TTC549 (cell line): ENCODE measurements around the gene TOPAZ1.
A peak's percentile ranks its signal among the peaks of the same experiment; 100 is the strongest.

Experiments
- FAIRE-seq: peaks from 2 replicates; lab custom pipeline; 2012; peaks lifted over from hg19 to GRCh38; lab: Jason Lieb, UNC

The TOPAZ1 gene

GRCh38 chr3:44241706-44242105, at the start of gene TOPAZ1:
TSS of gene TOPAZ1 (plus strand) at chr3:44241886. CDS start at chr3:44242054, 168 bp downstream.
- FAIRE-seq, result no peak

- no peak for FAIRE-seq
Observed at GRCh38 chr3:44198284-44199269, 43.1 kb upstream of the TOPAZ1 start.

GRCh38 chr3:44206261-44206660, 35.4 kb upstream of the TOPAZ1 start:
- no peak for FAIRE-seq

DNA sequence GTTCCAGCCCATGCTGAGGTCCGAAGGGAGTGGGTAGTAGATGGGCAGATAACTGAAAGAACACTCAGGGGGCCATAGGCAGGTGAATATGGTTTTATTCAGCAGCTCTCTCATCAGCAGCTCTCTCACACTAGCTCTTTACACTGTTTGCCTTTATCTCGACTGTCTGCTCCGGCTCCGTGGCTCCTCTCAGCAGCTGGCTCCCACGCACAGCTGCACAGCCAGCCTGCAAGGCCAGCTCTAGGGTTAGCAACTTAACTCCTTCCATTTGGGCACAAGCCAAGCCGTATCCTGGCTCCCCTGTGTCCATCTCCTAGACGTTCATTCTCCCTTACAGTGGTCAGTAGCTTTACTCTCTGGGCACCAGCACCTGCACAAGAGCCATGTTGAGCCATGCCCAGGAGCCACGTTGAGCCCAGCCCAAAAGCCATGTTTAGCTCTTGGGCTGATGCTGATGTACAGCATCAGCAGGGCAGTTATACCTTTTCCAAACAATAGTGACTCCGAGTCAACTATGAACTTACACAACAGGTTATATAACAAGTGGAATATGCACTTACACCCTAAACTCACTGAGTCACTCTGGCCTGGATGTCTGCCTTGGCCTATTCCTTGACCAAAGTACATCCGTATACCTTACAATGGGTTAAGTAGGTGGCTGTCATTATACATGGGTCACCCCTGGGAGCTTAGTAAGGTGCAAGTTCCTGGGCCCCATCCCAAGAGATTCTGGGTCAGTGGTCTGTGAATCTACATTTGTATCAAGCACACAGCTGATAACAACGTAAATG, 34.6 kb upstream of the TOPAZ1 start:
- FAIRE-seq, result no peak

GRCh38 chr3:44208086-44208485, 33.6 kb upstream of the TOPAZ1 start:
- no peak for FAIRE-seq

- no peak for FAIRE-seq
Observed at GRCh38 chr3:44208568-44208967, 33.1 kb upstream of the TOPAZ1 start.

DNA sequence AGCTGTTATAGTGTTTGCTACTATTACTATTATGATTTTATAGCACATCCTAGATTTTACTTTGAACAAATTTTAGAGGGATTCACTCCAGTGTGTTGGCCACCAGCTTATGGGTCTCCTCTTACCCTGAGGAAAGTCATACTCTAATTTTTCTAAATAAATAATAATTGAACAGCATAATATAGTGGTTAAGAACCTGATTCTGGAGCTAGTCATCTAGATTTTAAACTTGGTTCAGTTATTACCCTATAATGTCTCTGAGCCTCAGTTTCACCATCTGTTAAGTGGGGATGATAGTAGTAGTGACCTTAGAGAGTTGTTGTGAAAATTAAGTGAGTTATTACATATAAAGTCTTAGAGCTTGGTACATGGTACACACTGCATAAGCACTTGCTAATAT, 30.7 kb upstream of the TOPAZ1 start:
- FAIRE-seq, result no peak

GRCh38 chr3:44222337-44222736, 19.3 kb upstream of the TOPAZ1 start:
- no peak for FAIRE-seq

GRCh38 chr3:44223299-44223698, 18.4 kb upstream of the TOPAZ1 start:
- no peak for FAIRE-seq

GRCh38 chr3:44224131-44224530, 17.6 kb upstream of the TOPAZ1 start:
- no peak for FAIRE-seq

GRCh38 chr3:44226573-44226972, 15.1 kb upstream of the TOPAZ1 start:
- no peak for FAIRE-seq

- no peak for FAIRE-seq
Observed at GRCh38 chr3:44227632-44228031, 14.1 kb upstream of the TOPAZ1 start.

DNA sequence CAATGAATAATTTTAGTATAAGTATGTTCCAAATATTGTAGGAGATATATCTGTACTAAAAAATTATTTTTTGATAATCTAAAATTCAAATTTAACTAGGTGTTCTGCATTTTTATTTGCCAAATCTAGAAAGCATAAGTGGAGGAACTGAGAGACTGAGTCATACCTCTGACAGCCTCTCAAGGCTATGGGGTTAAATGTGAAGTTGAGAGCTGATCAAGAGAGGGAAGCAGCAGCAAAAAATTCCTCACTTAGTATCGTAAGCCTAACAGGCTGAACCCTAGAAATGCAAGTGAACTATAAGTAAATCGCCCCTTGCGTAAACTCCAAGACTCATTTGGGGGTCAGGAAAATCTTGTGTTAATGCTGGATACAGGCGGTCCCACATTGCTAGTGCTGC, 12.8 kb upstream of the TOPAZ1 start:
- FAIRE-seq, result no peak

DNA sequence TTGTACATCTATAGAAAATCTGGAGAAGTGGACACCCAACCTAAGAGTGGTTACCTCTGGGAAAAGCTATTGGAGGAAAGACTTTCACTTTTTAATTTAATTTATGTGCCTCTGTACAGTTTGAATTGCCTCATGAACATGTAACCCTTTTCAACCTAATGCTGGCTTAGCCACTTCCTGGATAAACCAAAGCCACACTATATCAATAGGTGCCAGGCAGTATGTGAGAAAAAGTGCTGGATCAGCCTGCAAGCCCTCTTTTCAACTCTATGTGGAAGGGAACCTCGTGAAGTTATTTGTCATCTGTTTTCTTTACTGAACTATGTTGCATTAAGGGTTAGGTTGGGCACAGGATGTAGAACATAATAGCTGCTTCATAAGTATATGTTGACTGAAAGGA, 9.3 kb upstream of the TOPAZ1 start:
- FAIRE-seq, result no peak

DNA sequence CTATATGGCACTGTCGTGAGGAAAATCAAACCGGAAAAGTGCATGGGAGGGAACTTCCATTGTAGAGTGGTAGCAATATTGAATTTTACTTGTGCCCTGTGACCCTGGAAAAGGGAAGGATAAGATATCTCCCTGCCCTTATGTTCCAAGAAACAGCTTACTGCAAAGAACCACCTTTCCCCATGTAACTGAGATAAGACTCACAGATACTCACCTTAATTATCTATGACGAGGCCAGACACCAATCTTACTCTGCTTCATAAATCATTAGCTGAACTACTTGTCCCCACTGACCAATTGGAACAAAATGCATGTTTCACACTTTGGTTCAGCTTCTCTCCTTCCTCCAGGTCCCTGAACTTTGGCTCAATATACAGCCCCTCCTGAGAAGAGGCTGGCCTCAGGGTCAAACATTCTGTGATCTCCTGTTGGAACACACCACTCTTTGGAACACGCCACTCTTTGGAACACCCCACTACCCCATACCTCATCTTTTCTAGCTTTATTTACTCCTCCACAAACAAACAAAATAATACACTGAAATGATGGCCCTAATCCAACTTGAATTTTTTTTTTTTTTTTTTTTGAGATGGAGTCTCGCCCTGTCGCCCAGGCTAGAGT, 6.9 kb upstream of the TOPAZ1 start:
- FAIRE-seq, result no peak

DNA sequence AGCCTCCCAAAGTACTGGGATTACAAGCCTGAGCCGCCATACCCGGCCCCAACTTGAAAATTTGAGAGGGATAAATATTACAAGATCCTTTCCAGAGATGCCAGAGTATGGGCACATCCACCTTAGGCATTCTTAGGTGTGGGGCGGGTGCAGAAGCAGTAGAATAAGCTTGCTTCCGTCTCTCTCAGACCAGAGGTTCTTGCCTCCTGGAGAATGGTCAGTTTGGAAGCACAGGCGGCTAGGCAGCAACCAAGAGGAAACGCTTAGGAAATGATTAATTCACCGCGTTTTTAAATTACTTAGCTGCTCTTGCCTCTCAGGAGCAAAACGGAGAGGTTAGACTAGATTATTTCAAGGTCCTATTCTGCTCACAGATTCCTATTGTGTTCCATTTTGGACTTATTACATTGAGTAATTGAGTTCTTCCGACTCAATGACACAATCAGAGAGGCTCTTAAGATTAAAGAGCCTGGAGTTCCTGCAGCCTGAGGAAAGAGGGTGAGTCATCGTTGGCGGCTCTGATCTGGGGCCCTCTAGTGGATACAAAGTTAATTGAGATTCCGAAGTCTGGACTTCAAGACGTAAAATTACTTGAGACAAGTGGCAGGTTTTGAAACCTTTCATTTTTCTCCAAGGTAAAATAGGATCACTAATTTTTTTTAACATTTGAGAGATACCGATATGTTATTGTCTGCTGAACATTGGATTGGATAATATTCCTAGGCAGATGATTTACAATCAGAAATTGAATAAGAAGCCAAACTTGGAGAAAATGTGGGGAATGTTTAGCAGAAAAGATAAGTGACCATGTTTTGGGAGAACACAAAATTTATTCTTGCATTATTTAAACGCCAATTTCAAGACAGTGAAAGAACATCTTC, 5.8 kb upstream of the TOPAZ1 start:
- FAIRE-seq, result peak; percentile 87

- FAIRE-seq, result no peak
Observed at GRCh38 chr3:44236485-44236908, 5.2 kb upstream of the TOPAZ1 start.

GRCh38 chr3:44237161-44237560, 4.5 kb upstream of the TOPAZ1 start:
- FAIRE-seq, result no peak

GRCh38 chr3:44237665-44238064, 4.0 kb upstream of the TOPAZ1 start:
- no peak for FAIRE-seq

- no peak for FAIRE-seq
Observed at GRCh38 chr3:44238889-44239288, 2.8 kb upstream of the TOPAZ1 start.

- no peak for FAIRE-seq
Observed at GRCh38 chr3:44240061-44240460, 1.6 kb upstream of the TOPAZ1 start.

GRCh38 chr3:44242721-44243120, 1.0 kb downstream of the TOPAZ1 start:
- FAIRE-seq, result no peak
